Karpas-422 (cell line): ENCODE measurements around the gene ODAD2. TPM values are rescaled to one million over a fixed set of nuclear protein-coding genes. Genes with fewer than 3 reads are reported as not detected.

Experiments used
- DNase-seq: peaks from one replicate; pipeline ENCODE4 v3.0.0-alpha.2; 2015
- H2AFZ ChIP-seq: fragments of 200-600 bp; sonication (generic); 2 replicates; pipeline ENCODE4 v1.6.1; 2014; ENCODE audit warnings: antibody characterized with exemption, low read length, mixed read lengths
- H3K27ac ChIP-seq: fragments of 200-600 bp; sonication (generic); 2 replicates; pipeline ENCODE4 v1.5.1; 2014; ENCODE audit warnings: mild to moderate bottlenecking, low read length, moderate library complexity
- H3K27me3 ChIP-seq: fragments of 200-600 bp; sonication (generic); 2 replicates; pipeline ENCODE4 v1.6.1; 2014; ENCODE audit warnings: low read length, mixed read lengths
- H3K36me3 ChIP-seq: fragments of 200-600 bp; sonication (generic); 2 replicates; pipeline ENCODE4 v1.6.1; 2014; ENCODE audit warnings: low read length, mixed read lengths; ENCODE audit not compliant: insufficient read depth
- H3K4me1 ChIP-seq: fragments of 200-600 bp; sonication (generic); 2 replicates; pipeline ENCODE4 v1.6.1; 2014; ENCODE audit warnings: mild to moderate bottlenecking, low read length, mixed read lengths
- H3K4me2 ChIP-seq: fragments of 200-600 bp; sonication (generic); 2 replicates; pipeline ENCODE4 v1.6.1; 2014; ENCODE audit warnings: low read length, low read depth, mild to moderate bottlenecking; ENCODE audit not compliant: poor library complexity, severe bottlenecking
- H3K4me3 ChIP-seq: fragments of 200-600 bp; sonication (generic); 2 replicates; pipeline ENCODE4 v1.5.1; 2014; ENCODE audit warnings: mild to moderate bottlenecking, antibody characterized with exemption, low read length, mixed read lengths
- H3K79me2 ChIP-seq: fragments of 200-600 bp; sonication (generic); 2 replicates; pipeline ENCODE4 v1.6.1; 2014; ENCODE audit warnings: mild to moderate bottlenecking, low read length, mixed read lengths
- H3K9ac ChIP-seq: fragments of 200-600 bp; sonication (generic); 2 replicates; pipeline ENCODE4 v1.6.0; 2014; ENCODE audit warnings: low read length
- H3K9me2 ChIP-seq: fragments of 200-600 bp; sonication (generic), shearing (Covaris generic); replicated peaks from 2 replicates; pipeline ENCODE4 v1.6.0; 2014; ENCODE audit warnings: mild to moderate bottlenecking, low read length, moderate library complexity; ENCODE audit not compliant: insufficient read depth
- H3K9me3 ChIP-seq: fragments of 300-700, 200-600 bp; sonication (generic); 2 replicates; pipeline ENCODE4 v1.6.1; 2014; ENCODE audit warnings: low read length, mixed read lengths
- H4K20me1 ChIP-seq: fragments of 200-600 bp; sonication (generic); 2 replicates; pipeline ENCODE4 v1.6.1; 2014; ENCODE audit warnings: mild to moderate bottlenecking, antibody characterized with exemption, low read length, low read depth; ENCODE audit not compliant: insufficient read depth
- total RNA-seq: library from RNA; depleted of rRNA; stranded (reverse); fragments of >200 nt; shearing (Covaris generic); gene quantifications from 2 replicates; pipeline ENCODE4 v1.2.3, GENCODE V29; 2014; ENCODE audit warnings: low replicate concordance

The ODAD2 gene
- total RNA-seq, 1 experiment from 2014 or later, result not detected

DNA sequence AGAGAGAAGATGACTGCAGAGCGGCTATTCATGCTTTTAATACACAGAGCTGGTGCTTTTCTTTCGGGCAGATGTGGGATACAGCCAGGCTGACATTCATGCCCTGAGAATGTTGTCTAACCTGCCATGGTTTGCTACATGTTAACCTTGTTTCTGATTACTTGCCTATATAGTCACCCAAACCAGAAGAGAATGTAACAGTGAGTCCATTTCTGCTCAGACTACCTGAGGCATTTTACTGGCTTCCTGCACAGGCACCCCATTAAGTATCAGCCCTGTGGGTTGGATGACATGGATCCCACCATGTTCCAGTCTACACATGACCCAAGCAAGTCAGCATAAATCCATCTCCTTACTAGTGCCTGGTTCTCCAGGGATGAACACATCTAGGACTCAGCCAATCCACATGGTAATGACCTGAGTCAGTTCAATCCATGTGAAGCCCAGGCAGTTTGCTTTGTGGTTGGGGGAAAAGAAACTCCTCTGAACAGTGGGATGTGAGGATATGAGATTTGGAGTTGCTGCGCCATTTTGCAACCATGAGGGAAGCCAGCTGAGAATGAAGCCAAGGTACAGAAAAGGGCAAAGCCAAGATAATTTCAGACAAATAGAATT lies 197.6 kb downstream of the ODAD2 start:
- H3K27ac ChIP-seq, result no peak overlapping the region
- 0 out of 2 replicates have a peak, but pooled peaks cover 6% of the 10 kb centered on the region for H3K27me3 ChIP-seq
- no peak overlapping the region for H3K9ac ChIP-seq
- no peaks in the 10 kb centered on the region for H3K4me1 ChIP-seq
- H2AFZ ChIP-seq, result no peak overlapping the region
- no peaks in the 10 kb centered on the region for H3K36me3 ChIP-seq
- H4K20me1 ChIP-seq, result no peaks in the 10 kb centered on the region
- no peak for DNase-seq
- H3K9me2 ChIP-seq, result no peaks in the 10 kb centered on the region
- no peak overlapping the region for H3K4me2 ChIP-seq
- no peaks in the 10 kb centered on the region for H3K9me3 ChIP-seq
- no peak overlapping the region for H3K4me3 ChIP-seq
- no peaks in the 10 kb centered on the region for H3K79me2 ChIP-seq

DNA sequence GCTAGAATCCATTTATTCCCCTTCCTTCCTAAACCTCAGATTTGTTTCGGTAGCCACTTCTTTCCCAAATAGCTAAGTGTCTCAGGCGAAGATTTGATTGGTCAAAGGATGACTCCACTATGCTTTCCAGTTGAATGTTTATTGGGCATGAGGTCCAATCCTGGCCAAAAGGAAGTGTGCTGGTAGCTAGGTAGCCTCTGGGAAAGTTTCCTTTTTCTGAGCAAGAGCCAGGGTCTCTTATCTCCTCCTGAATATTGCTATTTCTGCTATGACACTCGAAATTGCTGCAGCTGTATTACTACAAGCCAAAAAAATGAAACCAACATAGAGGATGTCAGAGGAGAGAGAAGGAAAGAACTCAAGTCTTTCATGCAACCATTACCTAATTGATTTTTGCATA lies 199.8 kb downstream of the ODAD2 start:
- DNase-seq, result no peak
- Histone ChIP-seq H3K9ac (no peak overlapping the region), H3K27ac (no peak overlapping the region), H3K36me3 (no peaks in the 10 kb centered on the region), H4K20me1 (no peaks in the 10 kb centered on the region), H3K9me2 (no peaks in the 10 kb centered on the region), H3K79me2 (no peaks in the 10 kb centered on the region), H3K4me2 (no peak overlapping the region), H3K9me3 (no peaks in the 10 kb centered on the region), H2AFZ (no peak overlapping the region), H3K4me3 (no peak overlapping the region), H3K4me1 (no peaks in the 10 kb centered on the region), H3K27me3 (0 out of 2 replicates have a peak, but pooled peaks cover 6% of the 10 kb centered on the region)

- no peak overlapping the region for H3K27ac ChIP-seq
- no peak overlapping the region for H2AFZ ChIP-seq
- DNase-seq, result no peak
Measured at GRCh38 chr10:27794157-27794556, 204.7 kb downstream of the ODAD2 start.

DNA sequence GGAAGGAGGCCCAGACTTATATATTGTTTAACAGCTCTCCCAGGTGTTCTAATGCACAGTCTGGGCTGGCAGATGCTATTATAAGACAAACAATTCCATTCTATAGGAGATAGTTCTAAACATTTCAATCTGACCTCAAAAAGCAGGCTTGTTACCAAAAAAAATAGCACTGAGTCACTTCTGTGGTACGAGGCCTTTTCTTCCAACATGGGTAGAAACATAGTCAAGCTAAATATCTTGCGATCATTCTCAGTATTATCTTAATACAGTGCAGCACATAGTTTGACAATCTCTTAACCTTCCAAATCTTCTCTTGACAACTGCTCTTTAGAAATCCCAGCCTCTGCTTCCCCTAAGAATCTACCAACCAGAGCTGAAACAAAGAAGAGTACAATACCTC lies 206.7 kb downstream of the ODAD2 start:
- no peaks in the 10 kb centered on the region for H3K36me3 ChIP-seq
- H3K79me2 ChIP-seq, result no peaks in the 10 kb centered on the region
- H3K9me3 ChIP-seq, result no peaks in the 10 kb centered on the region
- H3K27me3 ChIP-seq, result no peaks in the 10 kb centered on the region
- no peak for DNase-seq
- H3K9ac ChIP-seq, result no peak overlapping the region
- no peak overlapping the region for H3K4me2 ChIP-seq
- no peaks in the 10 kb centered on the region for H4K20me1 ChIP-seq
- H2AFZ ChIP-seq, result no peak overlapping the region
- H3K27ac ChIP-seq, result no peak overlapping the region
- no peaks in the 10 kb centered on the region for H3K4me1 ChIP-seq
- H3K4me3 ChIP-seq, result no peak overlapping the region
- no peaks in the 10 kb centered on the region for H3K9me2 ChIP-seq

More at GRCh38 chr10:27794157-27794556, 204.7 kb downstream of the ODAD2 start:
- no peaks in the 10 kb centered on the region for H4K20me1 ChIP-seq
- no peak overlapping the region for H3K4me3 ChIP-seq
- H3K27me3 ChIP-seq, result no peaks in the 10 kb centered on the region
- H3K9me2 ChIP-seq, result no peaks in the 10 kb centered on the region
- H3K4me1 ChIP-seq, result no peaks in the 10 kb centered on the region
- no peaks in the 10 kb centered on the region for H3K79me2 ChIP-seq
- H3K4me2 ChIP-seq, result no peak overlapping the region
- no peak overlapping the region for H3K9ac ChIP-seq
- no peaks in the 10 kb centered on the region for H3K36me3 ChIP-seq
- H3K9me3 ChIP-seq, result no peaks in the 10 kb centered on the region

GRCh38 chr10:27784272-27784671 lies 214.6 kb downstream of the ODAD2 start:
- Histone ChIP-seq H3K27ac (no peak overlapping the region), H3K79me2 (no peaks in the 10 kb centered on the region), H3K27me3 (no peaks in the 10 kb centered on the region), H3K4me2 (no peak overlapping the region), H2AFZ (no peak overlapping the region), H3K9me3 (no peaks in the 10 kb centered on the region), H3K4me3 (no peak overlapping the region), H4K20me1 (no peaks in the 10 kb centered on the region), H3K9me2 (no peaks in the 10 kb centered on the region), H3K4me1 (no peaks in the 10 kb centered on the region), H3K36me3 (no peaks in the 10 kb centered on the region), H3K9ac (no peak overlapping the region)
- no peak for DNase-seq

- H3K9me3 ChIP-seq, result no peaks in the 10 kb centered on the region
- H3K9me2 ChIP-seq, result no peaks in the 10 kb centered on the region
- no peaks in the 10 kb centered on the region for H4K20me1 ChIP-seq
- no peaks in the 10 kb centered on the region for H3K4me1 ChIP-seq
- H3K27me3 ChIP-seq, result no peaks in the 10 kb centered on the region
- no peak overlapping the region for H3K4me2 ChIP-seq
- H3K9ac ChIP-seq, result no peak overlapping the region
- no peak overlapping the region for H3K4me3 ChIP-seq
- DNase-seq, result peak; percentile 80
- H2AFZ ChIP-seq, result no peak overlapping the region
- no peak overlapping the region for H3K27ac ChIP-seq
- H3K36me3 ChIP-seq, result no peaks in the 10 kb centered on the region
- H3K79me2 ChIP-seq, result no peaks in the 10 kb centered on the region
Measured at GRCh38 chr10:27783660-27784059, 215.2 kb downstream of the ODAD2 start.

- Histone ChIP-seq H2AFZ (no peak overlapping the region), H3K9me2 (no peaks in the 10 kb centered on the region), H3K9ac (no peak overlapping the region), H3K36me3 (no peaks in the 10 kb centered on the region), H3K4me2 (no peak overlapping the region), H3K27ac (no peak overlapping the region), H3K4me3 (no peak overlapping the region), H3K4me1 (no peaks in the 10 kb centered on the region), H3K27me3 (no peaks in the 10 kb centered on the region), H3K9me3 (no peaks in the 10 kb centered on the region), H4K20me1 (no peaks in the 10 kb centered on the region), H3K79me2 (no peaks in the 10 kb centered on the region)
- DNase-seq, result no peak
Measured at GRCh38 chr10:27779462-27780015, 219.3 kb downstream of the ODAD2 start.

DNA sequence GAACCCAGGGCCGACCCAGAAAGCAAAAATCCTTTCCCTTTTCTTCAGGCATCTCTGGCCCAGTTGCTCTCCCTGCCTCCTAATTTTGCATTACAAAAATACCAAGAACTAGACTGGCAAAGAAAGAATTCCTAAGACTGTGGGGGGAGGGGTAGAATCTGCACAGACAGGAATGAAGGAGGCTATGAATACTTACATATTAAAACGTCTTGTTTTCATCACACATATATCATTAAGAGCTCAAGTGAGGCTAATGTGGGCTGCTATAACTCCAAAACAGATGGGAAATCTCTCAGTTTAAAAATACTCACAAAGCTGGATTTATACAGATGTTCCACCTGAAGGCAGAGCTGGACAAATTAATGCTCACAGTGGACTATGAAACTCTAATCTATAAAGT lies 224.0 kb downstream of the ODAD2 start:
- Histone ChIP-seq H3K9ac (no peak overlapping the region), H3K4me1 (no peaks in the 10 kb centered on the region)
- DNase-seq, result no peak

More for the DNA sequence above, 224.0 kb downstream of the ODAD2 start:
- Histone ChIP-seq H3K79me2 (no peaks in the 10 kb centered on the region), H2AFZ (no peak overlapping the region), H3K4me3 (no peak overlapping the region), H3K27me3 (no peaks in the 10 kb centered on the region), H3K9me2 (no peaks in the 10 kb centered on the region), H4K20me1 (no peaks in the 10 kb centered on the region), H3K27ac (no peak overlapping the region), H3K36me3 (no peaks in the 10 kb centered on the region), H3K9me3 (no peaks in the 10 kb centered on the region), H3K4me2 (no peak overlapping the region)
